Measurements from ENCODE around the gene NIT2. TPM values are rescaled to one million over a fixed set of nuclear protein-coding genes. Genes with fewer than 3 reads are reported as not detected.

The NIT2 gene
- total RNA-seq, 1 donor from 2014 or later, result 5.3 TPM

DNA sequence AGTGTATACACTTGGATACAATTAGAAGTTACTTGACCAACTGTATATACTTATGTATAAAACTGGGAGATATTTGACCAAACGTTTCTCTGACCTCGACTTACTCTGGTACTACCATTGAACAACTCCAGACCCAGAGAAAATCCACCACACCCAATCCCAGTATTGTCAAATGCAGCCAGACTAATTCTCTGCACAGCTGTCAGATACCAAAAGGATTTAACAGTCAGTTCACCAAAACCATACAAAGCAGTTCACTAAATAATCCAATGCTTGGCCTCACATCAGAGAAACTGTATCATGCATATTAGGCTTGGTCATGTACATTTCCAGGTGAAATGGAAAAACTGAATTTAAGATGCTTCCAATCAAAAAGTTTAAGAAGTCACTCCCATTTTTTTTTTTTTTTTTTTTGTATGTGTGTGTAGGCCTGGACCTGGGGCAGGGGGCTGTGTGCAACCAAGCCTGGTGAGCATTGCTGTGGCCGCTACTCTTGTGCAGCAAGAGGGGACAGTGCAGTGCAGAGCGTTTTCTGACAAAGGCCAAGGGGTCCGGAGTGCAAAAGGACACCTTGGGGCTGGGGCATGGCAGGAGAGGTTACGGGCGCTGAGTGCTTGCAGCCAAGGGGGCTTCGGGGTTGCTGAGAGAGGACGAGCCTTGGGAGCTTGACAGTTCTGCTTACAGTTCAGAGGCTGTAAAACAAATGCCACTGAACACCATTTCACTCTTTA lies 64.9 kb downstream of the NIT2 start:
- Histone ChIP-seq H3K36me3 (no peaks in the 10 kb centered on the region), H3K4me3 (peak overlapping the region; percentile 89 to 92), H3K27ac (peak overlapping the region in 1 of 2 donors; percentile 90), H3K9me3 (no peaks in the 10 kb centered on the region), H3K4me1 (peaks cover 10 to 30% of the 10 kb centered on the region in 2 donors), H3K27me3 (no peaks in the 10 kb centered on the region)
- DNase-seq (ENCODE audit: low spot score in 2 of 2), result no peak
- intact Hi-C loops (cut with DNase I), result loop anchor here (2.0 to 5.0 kb wide), 3 partner anchors 309 to 1277 kb away; partner anchors contain the start of genes PCNP, TFG and ZBTB11
- TF ChIP-seq, protein P1, sequence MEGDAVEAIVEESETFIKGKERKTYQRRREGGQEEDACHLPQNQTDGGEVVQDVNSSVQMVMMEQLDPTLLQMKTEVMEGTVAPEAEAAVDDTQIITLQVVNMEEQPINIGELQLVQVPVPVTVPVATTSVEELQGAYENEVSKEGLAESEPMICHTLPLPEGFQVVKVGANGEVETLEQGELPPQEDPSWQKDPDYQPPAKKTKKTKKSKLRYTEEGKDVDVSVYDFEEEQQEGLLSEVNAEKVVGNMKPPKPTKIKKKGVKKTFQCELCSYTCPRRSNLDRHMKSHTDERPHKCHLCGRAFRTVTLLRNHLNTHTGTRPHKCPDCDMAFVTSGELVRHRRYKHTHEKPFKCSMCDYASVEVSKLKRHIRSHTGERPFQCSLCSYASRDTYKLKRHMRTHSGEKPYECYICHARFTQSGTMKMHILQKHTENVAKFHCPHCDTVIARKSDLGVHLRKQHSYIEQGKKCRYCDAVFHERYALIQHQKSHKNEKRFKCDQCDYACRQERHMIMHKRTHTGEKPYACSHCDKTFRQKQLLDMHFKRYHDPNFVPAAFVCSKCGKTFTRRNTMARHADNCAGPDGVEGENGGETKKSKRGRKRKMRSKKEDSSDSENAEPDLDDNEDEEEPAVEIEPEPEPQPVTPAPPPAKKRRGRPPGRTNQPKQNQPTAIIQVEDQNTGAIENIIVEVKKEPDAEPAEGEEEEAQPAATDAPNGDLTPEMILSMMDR (IDR thresholded peaks at IDR 0.05), result no peak

DNA sequence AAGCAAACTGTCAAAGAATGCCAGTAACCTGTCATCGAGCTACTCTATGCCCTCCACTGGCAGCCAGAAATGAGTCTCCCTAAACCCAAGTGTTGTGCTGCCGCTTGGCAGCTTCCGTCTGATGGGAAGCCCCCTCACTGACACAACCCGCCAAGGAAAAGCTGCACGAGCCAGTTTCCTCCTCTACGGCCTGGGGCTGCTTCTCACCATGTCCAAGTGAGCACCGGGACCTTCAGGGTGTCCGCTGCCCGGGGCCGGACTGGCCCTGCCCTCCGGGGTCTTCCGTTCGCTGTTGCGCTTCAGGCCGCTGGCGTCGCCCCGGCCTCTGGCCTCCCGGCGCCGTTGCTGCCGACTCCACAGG lies 65.8 kb downstream of the NIT2 start:
- Histone ChIP-seq H3K9me3 (no peaks in the 10 kb centered on the region), H3K36me3 (no peaks in the 10 kb centered on the region), H3K4me3 (peak overlapping the region; percentile 89 to 92), H3K4me1 (peaks cover 10 to 30% of the 10 kb centered on the region in 2 donors), H3K27ac (peak overlapping the region; percentile 90 to 91), H3K27me3 (no peaks in the 10 kb centered on the region)
- no peak for DNase-seq (ENCODE audit: low spot score in 2 of 2)
- intact Hi-C loops (cut with DNase I), result loop anchor here (2.0 to 5.0 kb wide), 3 partner anchors 308 to 1276 kb away; partner anchors contain the start of genes PCNP, TFG and ZBTB11
- TF ChIP-seq, protein P1 (IDR thresholded peaks at IDR 0.05), result no peak

- TF ChIP-seq, protein P1 (IDR thresholded peaks at IDR 0.05), result no peak
- H3K9me3 ChIP-seq, result no peaks in the 10 kb centered on the region
- H3K27ac ChIP-seq, result peak within 1 kb of the TSS; percentile 90 to 91
- intact Hi-C loops (cut with DNase I), result loop anchor here (1.0 to 5.0 kb wide), 5 partner anchors 91 to 1276 kb away; partner anchors contain the start of genes PCNP, TFG, TMEM45A and ZBTB11
- H3K36me3 ChIP-seq, result no peaks in the 10 kb centered on the region
- H3K4me3 ChIP-seq, result peak within 1 kb of the TSS; percentile 89 to 92
- peaks cover 10 to 30% of the 10 kb centered on the region in 2 donors for H3K4me1 ChIP-seq
- H3K27me3 ChIP-seq, result no peaks in the 10 kb centered on the region
- DNase-seq (ENCODE audit: low spot score in 2 of 2), result peak; percentile 92 to 99
Observed at GRCh38 chr3:100400780-100401673, 66.5 kb downstream of the NIT2 start, which contains the start of the genes LNP1 and TOMM70. LNP1 (plus strand) TSS chr3:100401539; CDS start chr3:100429730, 28,191 bp downstream. TOMM70 (minus strand) TSS chr3:100401089; CDS start chr3:100400949, 140 bp downstream.

DNA sequence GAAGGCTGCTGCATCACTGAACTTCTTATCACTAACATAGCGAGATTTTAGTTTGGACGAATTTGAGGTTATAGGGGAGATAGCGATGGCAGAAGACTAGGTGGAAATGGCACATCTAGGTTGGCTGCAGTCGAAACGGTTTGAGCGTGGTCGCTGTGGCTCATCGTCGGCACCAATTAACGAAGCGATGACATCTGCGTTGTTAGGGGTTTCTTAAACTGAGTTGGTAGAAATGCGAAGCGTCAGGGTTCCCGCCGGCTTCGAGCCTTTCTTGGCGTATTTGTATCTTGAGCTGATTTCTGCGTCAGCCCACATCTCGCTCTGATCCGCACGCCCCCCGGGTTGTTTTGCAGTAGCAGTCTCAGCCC lies 67.1 kb downstream of the NIT2 start:
- TF ChIP-seq, protein P1 (IDR thresholded peaks at IDR 0.05), result no peak
- no peaks in the 10 kb centered on the region for H3K36me3 ChIP-seq
- H3K4me1 ChIP-seq, result peaks cover 10 to 30% of the 10 kb centered on the region in 2 donors
- peak overlapping the region; percentile 89 to 92 for H3K4me3 ChIP-seq
- H3K27ac ChIP-seq, result peak overlapping the region; percentile 90 to 91
- intact Hi-C loops (cut with DNase I), result loop anchor here (1.0 to 5.0 kb wide), 5 partner anchors 91 to 1275 kb away; partner anchors contain the start of genes PCNP, TFG, TMEM45A and ZBTB11
- peaks cover 0 to 2% of the 10 kb centered on the region in 2 donors for H3K9me3 ChIP-seq
- no peaks in the 10 kb centered on the region for H3K27me3 ChIP-seq
- peak; percentile 10 to 72 for DNase-seq (ENCODE audit: low spot score in 2 of 2)

DNA sequence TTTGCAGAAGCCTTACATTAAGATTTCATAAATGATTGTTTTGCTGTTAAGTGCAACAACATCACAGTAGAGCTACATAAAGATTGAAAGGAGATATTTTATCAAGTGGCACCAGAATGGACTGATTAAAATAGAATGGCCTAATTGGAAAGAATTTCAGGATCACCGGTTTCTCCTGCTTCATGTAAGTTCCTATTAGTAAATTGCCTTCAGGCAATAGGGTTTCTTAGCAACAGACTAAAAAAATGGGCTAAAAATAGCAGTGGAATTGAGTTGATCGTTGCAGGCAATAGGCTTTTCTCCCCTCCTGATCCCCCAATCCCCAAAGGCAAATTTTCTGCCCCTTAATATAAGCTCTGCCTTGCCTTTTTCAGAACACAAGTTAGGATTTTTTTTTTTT lies 67.7 kb downstream of the NIT2 start:
- intact Hi-C loops (cut with DNase I), result loop anchor here (5.0 kb wide), 1 partner anchor 1170 kb away; the partner anchor contains the start of gene PCNP
- H3K4me3 ChIP-seq, result peak overlapping the region; percentile 89 to 92
- no peak for DNase-seq (ENCODE audit: low spot score in 2 of 2)
- H3K9me3 ChIP-seq, result peaks cover 0 to 8% of the 10 kb centered on the region in 2 donors
- H3K27me3 ChIP-seq, result no peaks in the 10 kb centered on the region
- TF ChIP-seq, protein P1 (IDR thresholded peaks at IDR 0.05), result no peak
- peak overlapping the region in 1 of 2 donors; percentile 91 for H3K27ac ChIP-seq
- H3K4me1 ChIP-seq, result peaks cover 10 to 26% of the 10 kb centered on the region in 2 donors
- H3K36me3 ChIP-seq, result peaks cover 0 to 4% of the 10 kb centered on the region in 2 donors
